Ascending aorta (tissue), 2 donors: Measurements from ENCODE around the gene ANXA11. TPM values are rescaled to one million over a fixed set of nuclear protein-coding genes. Genes with fewer than 3 reads are reported as not detected.

ENCODE experiments used
- DNase-seq, 2 donors: peaks; one replicate each; pipeline ENCODE4 v3.0.0-alpha.2; 2019; ENCODE audit warnings: low spot score in 2 of 2
- H3K27ac ChIP-seq, 2 donors: fragments of 200-600 bp; sonication (generic); one replicate each; pipeline ENCODE4 v1.5.1; 2016 to 2017; ENCODE audit warnings: mild to moderate bottlenecking in 1 of 2
- H3K27me3 ChIP-seq: fragments of 200-600 bp; sonication (generic); one replicate; pipeline ENCODE4 v1.5.1; 2017
- H3K36me3 ChIP-seq, 2 donors: fragments of 200-600 bp; sonication (generic); one replicate each; pipeline ENCODE4 v1.5.1; 2016
- H3K4me1 ChIP-seq, 2 donors: fragments of 200-600 bp; sonication (generic); one replicate each; pipeline ENCODE4 v1.5.1; 2016 to 2017; ENCODE audit warnings: mild to moderate bottlenecking in 1 of 2
- H3K4me3 ChIP-seq, 2 donors: fragments of 200-600 bp; sonication (generic); one replicate each; pipeline ENCODE4 v1.5.1; 2016 to 2017; ENCODE audit warnings: mild to moderate bottlenecking in 1 of 2
- H3K9me3 ChIP-seq, 2 donors: fragments of 200-600 bp; sonication (generic); one replicate each; pipeline ENCODE4 v1.5.1; 2016
- intact Hi-C: fragments of 100-400 bp; cut with DNase I; formaldehyde crosslinking; loops from one replicate; pipeline ENCODE4 v1.15.1; 2023
- total RNA-seq: library from RNA; depleted of rRNA; stranded (reverse); fragments of >200 nt; gene quantifications from one replicate; pipeline ENCODE4 v1.1.0, GENCODE V29; 2016
- TF ChIP-seq, protein P1 (sequence below), 3 experiments: fragments of 200-600 bp in 2 of 3; fragments of 450-650 bp in 1 of 3; sonication (generic) in 2 of 3; IDR thresholded peaks; one replicate each; pipeline ENCODE4 v1.5.1; 2016 to 2019; ENCODE audit warnings: antibody characterized with exemption in 3 of 3, mild to moderate bottlenecking in 1 of 3, moderate library complexity in 1 of 3

ANXA11 gene
- total RNA-seq, 1 donor from 2014 or later: 237 TPM

DNA sequence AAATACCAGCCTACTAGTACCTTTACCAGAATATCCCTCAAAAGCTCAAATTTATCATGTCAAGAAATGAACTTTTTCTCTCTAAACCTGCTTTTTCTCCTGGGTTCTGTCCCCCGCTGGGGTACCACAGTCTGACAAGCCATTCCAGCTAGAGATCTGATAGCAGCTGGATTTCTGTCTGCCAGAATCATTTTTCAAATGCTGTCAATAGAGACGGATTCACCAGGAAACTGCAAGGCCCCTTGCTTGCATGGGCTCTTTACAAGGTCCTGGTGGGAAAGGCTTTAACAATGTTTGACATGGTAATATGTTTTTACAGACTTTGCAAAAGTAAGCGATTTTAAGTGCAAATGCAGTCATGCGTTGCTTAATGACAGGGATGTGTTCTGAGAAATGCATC lies 4.9 kb upstream of the ANXA11 start:
- TF ChIP-seq, protein P1, sequence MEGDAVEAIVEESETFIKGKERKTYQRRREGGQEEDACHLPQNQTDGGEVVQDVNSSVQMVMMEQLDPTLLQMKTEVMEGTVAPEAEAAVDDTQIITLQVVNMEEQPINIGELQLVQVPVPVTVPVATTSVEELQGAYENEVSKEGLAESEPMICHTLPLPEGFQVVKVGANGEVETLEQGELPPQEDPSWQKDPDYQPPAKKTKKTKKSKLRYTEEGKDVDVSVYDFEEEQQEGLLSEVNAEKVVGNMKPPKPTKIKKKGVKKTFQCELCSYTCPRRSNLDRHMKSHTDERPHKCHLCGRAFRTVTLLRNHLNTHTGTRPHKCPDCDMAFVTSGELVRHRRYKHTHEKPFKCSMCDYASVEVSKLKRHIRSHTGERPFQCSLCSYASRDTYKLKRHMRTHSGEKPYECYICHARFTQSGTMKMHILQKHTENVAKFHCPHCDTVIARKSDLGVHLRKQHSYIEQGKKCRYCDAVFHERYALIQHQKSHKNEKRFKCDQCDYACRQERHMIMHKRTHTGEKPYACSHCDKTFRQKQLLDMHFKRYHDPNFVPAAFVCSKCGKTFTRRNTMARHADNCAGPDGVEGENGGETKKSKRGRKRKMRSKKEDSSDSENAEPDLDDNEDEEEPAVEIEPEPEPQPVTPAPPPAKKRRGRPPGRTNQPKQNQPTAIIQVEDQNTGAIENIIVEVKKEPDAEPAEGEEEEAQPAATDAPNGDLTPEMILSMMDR (IDR thresholded peaks at IDR 0.05): no peak
- Histone ChIP-seq H3K27ac (no peak overlapping the region), H3K36me3 (no peaks in the 10 kb centered on the region), H3K4me3 (no peak overlapping the region), H3K27me3 (no peaks in the 10 kb centered on the region), H3K9me3 (no peaks in the 10 kb centered on the region), H3K4me1 (peaks cover 12 to 24% of the 10 kb centered on the region in 2 donors)
- no peak for DNase-seq
- intact Hi-C loops: no loop called here

- Histone ChIP-seq H3K27ac (peak overlapping the region; percentile 96 to 97), H3K4me1 (peaks cover 16 to 32% of the 10 kb centered on the region in 2 donors), H3K27me3 (no peaks in the 10 kb centered on the region), H3K9me3 (no peaks in the 10 kb centered on the region), H3K36me3 (no peaks in the 10 kb centered on the region), H3K4me3 (peak overlapping the region; percentile 53 to 88)
- TF ChIP-seq, protein P1 (IDR thresholded peaks at IDR 0.05): no peak
- intact Hi-C loops: loop anchor here (1.0 to 10.0 kb wide), 3 partner anchors 53 to 1053 kb away; partner anchors contain the start of gene TMEM254
- DNase-seq: no peak
Measured at GRCh38 chr10:80207768-80208370, 2.5 kb upstream of the ANXA11 start.

GRCh38 chr10:80206277-80206655 lies 929 bp upstream of the ANXA11 start:
- H3K4me1 ChIP-seq: peaks cover 18 to 43% of the 10 kb centered on the region in 2 donors
- no peaks in the 10 kb centered on the region for H3K9me3 ChIP-seq
- TF ChIP-seq, protein P1 (IDR thresholded peaks at IDR 0.05): no peak
- no peaks in the 10 kb centered on the region for H3K27me3 ChIP-seq
- intact Hi-C loops: loop anchor here (5.0 to 10.0 kb wide), 2 partner anchors 129 to 1051 kb away; partner anchors contain the start of gene TMEM254
- H3K36me3 ChIP-seq: no peaks in the 10 kb centered on the region
- H3K4me3 ChIP-seq: peak overlapping the region; percentile 73 to 88
- DNase-seq: no peak
- H3K27ac ChIP-seq: peak overlapping the region; percentile 96 to 97

DNA sequence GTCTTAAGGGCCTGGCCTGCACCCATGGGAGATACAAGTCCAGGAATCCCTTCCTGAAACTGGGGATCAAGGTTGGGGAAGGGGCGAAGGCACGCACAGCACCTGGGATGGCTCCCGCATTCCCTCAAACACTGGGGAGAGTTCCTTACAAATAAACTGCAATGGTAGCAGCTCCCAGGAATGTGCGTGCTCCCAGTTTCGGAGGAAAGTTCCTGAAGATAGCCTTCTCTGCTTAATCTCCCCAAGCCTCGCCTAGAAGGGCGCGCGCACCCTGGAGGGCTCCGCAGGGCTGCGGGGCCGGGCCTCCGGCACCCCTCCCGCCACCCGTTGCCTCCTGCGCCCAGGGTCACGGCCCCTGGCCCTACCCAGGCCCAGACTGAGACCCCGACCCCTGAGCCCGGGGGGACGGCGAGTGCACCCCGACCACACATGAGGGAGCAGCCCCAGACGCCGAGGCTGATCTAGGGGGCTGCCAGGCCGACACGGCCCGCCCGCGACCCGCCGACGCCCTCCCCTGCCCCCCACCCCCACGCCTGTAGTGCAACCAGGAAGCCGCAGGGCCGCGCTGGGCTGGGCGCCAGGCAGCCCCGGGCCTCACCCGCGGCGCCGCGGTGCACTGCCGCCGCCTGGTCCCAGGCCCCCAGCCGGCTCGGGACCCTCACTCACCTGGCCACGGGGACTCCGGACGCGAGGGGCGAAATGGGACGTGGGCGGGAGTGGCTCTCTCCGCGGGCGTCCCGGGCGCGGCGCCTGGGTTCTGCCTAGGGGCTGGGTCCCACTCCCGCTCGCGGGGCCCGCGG lies 460 bp downstream of the ANXA11 start:
- Histone ChIP-seq H3K36me3 (no peaks in the 10 kb centered on the region), H3K27me3 (no peaks in the 10 kb centered on the region), H3K4me1 (peaks cover 18 to 56% of the 10 kb centered on the region in 2 donors), H3K9me3 (no peaks in the 10 kb centered on the region), H3K27ac (peak overlapping the region; percentile 96 to 97), H3K4me3 (peak overlapping the region; percentile 73 to 88)
- DNase-seq: peak in 1 of 2 donors; percentile 8
- TF ChIP-seq, protein P1 (IDR thresholded peaks at IDR 0.05): no peak
- intact Hi-C loops: loop anchor here (5.0 to 10.0 kb wide), 2 partner anchors 128 to 1050 kb away; partner anchors contain the start of gene TMEM254

DNA sequence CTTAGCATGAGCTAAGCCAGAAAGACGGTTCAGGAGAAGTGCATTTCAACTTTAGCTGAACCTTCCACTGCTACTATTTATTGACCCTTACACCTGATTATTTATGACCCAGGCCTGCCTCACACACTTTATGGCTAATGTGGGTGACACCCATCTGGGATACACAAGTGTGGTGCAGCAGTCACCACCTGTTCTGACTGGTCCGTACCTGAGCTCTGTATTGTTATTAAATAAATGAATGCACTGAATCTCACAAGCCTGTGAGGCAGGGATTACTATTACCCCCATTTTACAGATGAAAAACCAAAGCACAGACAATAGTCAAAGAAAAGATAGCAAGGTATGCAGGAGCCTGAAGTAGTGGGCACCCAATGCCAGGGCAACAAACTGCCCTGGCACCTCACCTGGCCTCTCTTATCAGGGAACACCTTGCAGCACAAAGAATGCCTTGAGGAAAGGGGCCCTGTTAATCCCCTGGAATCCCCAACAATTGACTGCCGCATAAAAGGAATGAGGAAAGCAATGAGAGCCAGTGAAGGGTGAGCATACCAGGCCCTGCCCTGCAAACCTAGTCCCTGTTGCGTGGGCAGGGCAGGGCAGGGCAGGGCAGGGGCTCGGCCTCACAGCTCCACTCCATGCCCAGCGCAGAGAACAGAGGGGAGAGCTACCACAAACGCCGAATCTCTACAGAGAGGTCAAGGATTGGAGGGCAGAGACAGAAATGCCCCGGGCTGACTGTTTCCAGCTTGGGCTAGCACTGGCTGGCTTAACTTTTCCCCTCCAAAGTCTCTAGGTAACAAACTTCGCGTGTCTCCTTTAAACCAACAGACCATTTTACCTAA lies 1.3 kb downstream of the ANXA11 start:
- peak overlapping the region; percentile 73 to 88 for H3K4me3 ChIP-seq
- no peaks in the 10 kb centered on the region for H3K27me3 ChIP-seq
- intact Hi-C loops: loop anchor here (10.0 kb wide), 1 partner anchor 1049 kb away; no protein-coding TSS in a partner anchor
- peaks cover 18 to 64% of the 10 kb centered on the region in 2 donors for H3K4me1 ChIP-seq
- no peaks in the 10 kb centered on the region for H3K9me3 ChIP-seq
- TF ChIP-seq, protein P1 (IDR thresholded peaks at IDR 0.05): no peak
- no peak for DNase-seq
- no peaks in the 10 kb centered on the region for H3K36me3 ChIP-seq
- H3K27ac ChIP-seq: peak overlapping the region; percentile 96 to 97
